ENCODE results near the gene BMP6.

Gene BMP6

DNA sequence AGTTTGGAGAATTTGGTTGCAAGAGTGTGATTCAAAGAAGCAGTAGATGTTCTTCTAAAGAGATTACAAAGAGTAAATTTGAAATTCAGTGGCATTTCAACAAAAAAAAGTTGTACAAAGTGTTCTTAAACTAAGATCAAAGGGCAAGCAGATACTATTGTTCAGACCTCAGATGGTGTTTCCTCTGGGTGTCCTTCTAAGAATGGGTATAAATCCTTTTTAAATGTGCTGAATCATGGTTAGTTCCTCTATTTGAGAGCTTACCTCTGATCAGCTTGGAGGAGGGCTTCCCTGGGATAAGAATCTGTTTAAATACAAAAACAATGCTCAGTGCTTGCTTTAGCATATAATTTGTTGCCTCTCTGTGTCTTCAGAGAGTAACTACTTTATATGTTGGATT, 6.3 kb downstream of the BMP6 start:
- TF ChIP-seq MAX (IDR thresholded peaks at IDR 0.05; ENCODE audit: low read depth, low read length) (no peak), MYC (IDR thresholded peaks at IDR 0.05; ENCODE audit: low read depth, low read length) (no peak), POLR2A (IDR thresholded peaks at IDR 0.05; ENCODE audit: extremely low read depth, insufficient read length) (no peak), CTCF (IDR thresholded peaks at IDR 0.05; ENCODE audit: low read depth, low read length) (no peak)
- no peak overlapping the region for H3K4me3 ChIP-seq (ENCODE audit: low read depth, low read length)
- peak; percentile 61 for DNase-seq (ENCODE audit: low read depth)

- DNase-seq (ENCODE audit: low read depth) = no peak
- H3K4me3 ChIP-seq (ENCODE audit: low read depth, low read length) = no peak overlapping the region
- TF ChIP-seq MYC (IDR thresholded peaks at IDR 0.05; ENCODE audit: low read depth, low read length) = no peak
- no peak for TF ChIP-seq MAX (IDR thresholded peaks at IDR 0.05; ENCODE audit: low read depth, low read length)
- TF ChIP-seq POLR2A (IDR thresholded peaks at IDR 0.05; ENCODE audit: extremely low read depth, insufficient read length) = no peak
- TF ChIP-seq CTCF (IDR thresholded peaks at IDR 0.05; ENCODE audit: low read depth, low read length) = no peak
These were observed 8.9 kb downstream of the BMP6 start for GRCh38 chr6:7734707-7735383.

GRCh38 chr6:7737106-7737505, 11.2 kb downstream of the BMP6 start:
- no peak for TF ChIP-seq POLR2A (IDR thresholded peaks at IDR 0.05; ENCODE audit: extremely low read depth, insufficient read length)
- TF ChIP-seq MAX (IDR thresholded peaks at IDR 0.05; ENCODE audit: low read depth, low read length) = no peak
- TF ChIP-seq CTCF (IDR thresholded peaks at IDR 0.05; ENCODE audit: low read depth, low read length) = no peak
- no peak for TF ChIP-seq MYC (IDR thresholded peaks at IDR 0.05; ENCODE audit: low read depth, low read length)
- no peak for DNase-seq (ENCODE audit: low read depth)
- H3K4me3 ChIP-seq (ENCODE audit: low read depth, low read length) = no peak overlapping the region

GRCh38 chr6:7737867-7738266, 12.0 kb downstream of the BMP6 start:
- no peak overlapping the region for H3K4me3 ChIP-seq (ENCODE audit: low read depth, low read length)
- no peak for TF ChIP-seq CTCF (IDR thresholded peaks at IDR 0.05; ENCODE audit: low read depth, low read length)
- no peak for TF ChIP-seq MYC (IDR thresholded peaks at IDR 0.05; ENCODE audit: low read depth, low read length)
- no peak for TF ChIP-seq POLR2A (IDR thresholded peaks at IDR 0.05; ENCODE audit: extremely low read depth, insufficient read length)
- no peak for TF ChIP-seq MAX (IDR thresholded peaks at IDR 0.05; ENCODE audit: low read depth, low read length)
- no peak for DNase-seq (ENCODE audit: low read depth)

GRCh38 chr6:7742223-7742785, 16.4 kb downstream of the BMP6 start:
- DNase-seq (ENCODE audit: low read depth) = no peak
- TF ChIP-seq CTCF (IDR thresholded peaks at IDR 0.05; ENCODE audit: low read depth, low read length) = no peak
- no peak for TF ChIP-seq MYC (IDR thresholded peaks at IDR 0.05; ENCODE audit: low read depth, low read length)
- H3K4me3 ChIP-seq (ENCODE audit: low read depth, low read length) = no peak overlapping the region
